Neural progenitor cell (in vitro differentiated cells): ENCODE data around the gene AADAC.
"Not testable (repeated sequence)": the region's sequence is repeated elsewhere in the genome, so short reads cannot be mapped to it uniquely, and the experiment has no call there.

Experiments used
- CTCF ChIP-seq: fragments of 200-600 bp; sonication (generic); IDR thresholded peaks from 2 replicates; pipeline ENCODE4 v1.5.1; 2017; ENCODE audit warnings: antibody characterized with exemption, mild to moderate bottlenecking
- EZH2 ChIP-seq: fragments of 200-600 bp; sonication (generic); IDR thresholded peaks from 2 replicates; pipeline ENCODE4 v1.6.1; 2017; ENCODE audit warnings: antibody characterized with exemption, mild to moderate bottlenecking, moderate library complexity
- EZH2phosphoT487 ChIP-seq: fragments of 200-600 bp; sonication (generic); IDR thresholded peaks from 2 replicates; pipeline ENCODE4 v1.6.1; 2017; ENCODE audit warnings: antibody characterized with exemption

DNA sequence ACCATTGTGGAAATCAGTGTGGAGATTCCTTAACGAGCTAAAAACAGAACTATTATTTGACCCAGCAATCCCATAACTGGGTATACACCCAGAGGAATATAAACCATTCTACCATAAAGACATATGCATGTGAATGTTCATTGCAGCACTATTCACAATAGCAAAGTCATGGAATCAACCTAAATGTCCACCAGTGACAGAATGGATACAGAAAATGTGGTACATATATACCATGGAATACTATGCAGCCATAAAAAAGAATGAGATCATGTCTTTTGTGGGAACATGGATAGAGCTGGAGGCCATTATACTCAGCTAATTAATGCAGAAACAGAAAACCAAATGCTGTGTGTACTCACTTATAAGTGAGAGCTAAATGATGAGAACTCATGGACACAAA lies 49.2 kb upstream of the AADAC start:
- not testable (repeated sequence) for TF ChIP-seq EZH2phosphoT487, CTCF, EZH2
